ENCODE data around the gene SSH3. TPM values are rescaled to one million over a fixed set of nuclear protein-coding genes. Genes with fewer than 3 reads are reported as not detected.

The SSH3 gene, protein sequence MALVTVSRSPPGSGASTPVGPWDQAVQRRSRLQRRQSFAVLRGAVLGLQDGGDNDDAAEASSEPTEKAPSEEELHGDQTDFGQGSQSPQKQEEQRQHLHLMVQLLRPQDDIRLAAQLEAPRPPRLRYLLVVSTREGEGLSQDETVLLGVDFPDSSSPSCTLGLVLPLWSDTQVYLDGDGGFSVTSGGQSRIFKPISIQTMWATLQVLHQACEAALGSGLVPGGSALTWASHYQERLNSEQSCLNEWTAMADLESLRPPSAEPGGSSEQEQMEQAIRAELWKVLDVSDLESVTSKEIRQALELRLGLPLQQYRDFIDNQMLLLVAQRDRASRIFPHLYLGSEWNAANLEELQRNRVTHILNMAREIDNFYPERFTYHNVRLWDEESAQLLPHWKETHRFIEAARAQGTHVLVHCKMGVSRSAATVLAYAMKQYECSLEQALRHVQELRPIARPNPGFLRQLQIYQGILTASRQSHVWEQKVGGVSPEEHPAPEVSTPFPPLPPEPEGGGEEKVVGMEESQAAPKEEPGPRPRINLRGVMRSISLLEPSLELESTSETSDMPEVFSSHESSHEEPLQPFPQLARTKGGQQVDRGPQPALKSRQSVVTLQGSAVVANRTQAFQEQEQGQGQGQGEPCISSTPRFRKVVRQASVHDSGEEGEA
- 12.5 and 24.0 TPM in 2 replicates for total RNA-seq

DNA sequence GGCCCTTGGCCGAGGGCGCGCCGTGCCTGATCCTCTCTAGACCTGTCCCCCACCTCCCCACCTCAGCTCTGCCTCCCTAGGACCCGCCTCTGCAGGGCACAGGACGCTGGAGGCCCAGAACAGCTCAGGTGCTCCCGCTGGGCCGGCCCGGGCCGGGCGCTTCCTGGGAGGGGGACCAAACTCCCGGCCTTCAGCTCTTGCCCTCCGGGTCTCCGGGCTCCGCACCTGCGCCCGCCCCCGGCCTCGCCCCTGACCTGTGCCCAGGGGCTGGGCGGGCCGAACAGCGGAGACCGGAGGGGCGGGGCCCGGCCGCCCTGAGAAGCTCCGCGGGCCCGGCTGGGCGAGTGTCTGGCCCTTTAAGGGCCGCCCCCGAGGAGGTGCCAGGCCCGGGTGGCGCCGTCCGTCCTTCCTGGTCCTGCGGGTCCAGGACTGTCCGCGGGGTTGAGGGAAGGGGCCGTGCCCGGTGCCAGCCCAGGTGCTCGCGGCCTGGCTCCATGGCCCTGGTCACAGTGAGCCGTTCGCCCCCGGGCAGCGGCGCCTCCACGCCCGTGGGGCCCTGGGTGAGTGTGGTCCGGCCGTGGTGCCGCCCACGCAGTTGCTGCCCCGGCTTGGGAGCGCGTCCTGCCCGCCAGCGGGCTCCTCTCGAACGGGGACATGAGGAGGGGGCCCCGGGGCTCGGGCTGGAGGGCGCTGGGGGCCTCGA lies at the start of gene SSH3:
Gene SSH3, plus strand, starts transcription at position 399 of the 703 bp plus-strand sequence. Its CDS starts 96 bp downstream, at position 495.

DNA sequence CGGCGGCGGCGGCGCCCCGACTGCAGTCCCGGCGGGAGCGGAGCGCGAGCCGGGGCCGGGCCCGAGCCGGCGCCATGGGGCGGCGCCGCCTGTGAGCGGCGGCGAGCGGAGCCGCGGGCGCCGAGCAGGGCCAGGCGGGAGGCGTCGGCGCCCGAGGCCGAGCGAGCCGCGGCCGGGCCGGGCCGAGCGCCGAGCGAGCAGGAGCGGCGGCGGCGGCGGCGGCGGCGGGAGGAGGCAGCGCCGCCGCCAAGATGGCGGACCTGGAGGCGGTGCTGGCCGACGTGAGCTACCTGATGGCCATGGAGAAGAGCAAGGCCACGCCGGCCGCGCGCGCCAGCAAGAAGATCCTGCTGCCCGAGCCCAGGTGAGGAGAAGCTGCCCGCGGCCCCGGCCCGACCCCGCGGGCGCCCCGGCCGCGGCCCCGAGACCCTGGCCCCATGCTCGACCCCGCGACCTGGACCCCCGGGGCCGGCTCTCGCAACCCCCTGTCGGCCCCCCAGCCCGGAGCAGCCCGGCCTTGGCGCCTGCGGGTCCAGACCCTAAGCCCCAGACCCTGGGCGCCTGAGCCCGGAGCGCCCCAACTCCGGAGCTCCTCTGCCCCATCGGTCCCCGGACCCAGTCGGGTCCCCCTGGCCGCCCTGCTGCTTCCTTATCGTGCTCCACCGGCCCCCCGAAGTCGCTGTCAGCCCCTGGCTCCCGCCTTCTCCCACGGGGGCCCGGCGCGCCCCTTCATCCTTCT lies 36.7 kb upstream of the SSH3 start, which contains the start of gene GRK2:
Gene GRK2, plus strand, starts transcription at position 25 of the 739 bp plus-strand sequence. Its CDS starts 227 bp downstream, at position 252.

DNA sequence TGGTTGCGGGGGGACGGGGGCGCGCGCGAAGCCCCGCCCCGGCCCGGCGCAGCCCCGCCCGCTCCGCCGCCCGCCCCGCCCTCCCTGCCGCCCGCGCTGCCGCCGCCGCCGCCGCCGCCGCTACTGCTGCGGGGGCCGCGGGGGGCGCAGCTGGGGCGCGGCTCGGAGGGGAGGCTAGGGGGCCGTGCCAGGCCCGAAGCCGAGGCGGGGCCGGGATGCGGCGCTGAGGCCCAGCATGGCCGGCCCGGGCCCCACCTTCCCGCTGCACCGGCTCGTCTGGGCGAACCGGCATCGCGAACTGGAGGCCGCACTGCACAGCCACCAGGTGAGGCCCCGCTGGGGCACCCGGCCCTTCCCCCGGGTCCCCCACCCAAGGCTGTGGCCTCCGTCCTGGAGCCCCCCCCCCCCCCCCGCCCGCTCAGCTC lies 14.1 kb upstream of the SSH3 start, which contains the start of gene ANKRD13D:
Gene ANKRD13D, plus strand, starts transcription at position 78 of the 425 bp plus-strand sequence. Its CDS starts 158 bp downstream, at position 236.

DNA sequence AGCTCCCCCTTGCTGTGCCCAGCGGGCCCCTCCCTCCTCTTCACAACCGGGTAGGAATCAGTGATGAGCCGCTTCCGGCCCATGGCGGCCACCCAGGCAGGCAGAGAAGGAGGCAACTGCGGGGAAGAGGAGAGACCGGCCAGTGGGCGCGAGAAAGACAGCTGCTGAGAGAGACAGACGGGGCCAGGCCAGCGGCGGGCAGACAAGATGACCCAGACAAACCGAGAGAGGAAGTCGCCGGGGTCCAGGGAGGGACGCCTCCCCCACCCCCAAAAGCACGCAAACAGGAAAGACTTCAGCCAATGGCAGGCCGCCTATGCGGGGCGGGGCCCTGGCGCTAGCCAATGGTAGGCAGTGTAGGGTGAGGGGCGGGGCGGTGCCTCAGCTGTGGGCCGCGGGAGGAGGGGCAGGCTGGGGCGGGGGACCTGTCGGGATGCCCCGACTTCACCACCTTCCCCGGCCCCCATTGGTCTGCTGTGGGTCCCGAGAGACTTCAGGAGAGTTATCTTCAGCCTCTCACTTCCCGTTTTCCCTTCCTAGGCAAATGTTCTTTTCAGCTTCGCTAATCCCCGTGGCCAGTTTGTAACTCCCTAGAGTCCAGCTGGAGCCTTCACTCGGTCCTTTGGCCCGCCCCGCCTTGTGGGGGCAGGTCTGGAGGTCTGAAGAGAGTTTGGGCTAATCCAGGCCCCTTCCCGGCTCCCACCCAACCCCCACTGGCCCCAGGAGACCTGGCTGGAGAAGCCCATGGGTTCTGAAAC lies 50.2 kb downstream of the SSH3 start, which contains the start of gene POLD4:
Gene POLD4, minus strand, starts transcription at position 230 of the 758 bp plus-strand sequence. Its CDS starts 147 bp downstream, at position 83.

Other genes with a start within 250 kb of the SSH3 start
- gene RHOD, start 246.7 kb upstream of the SSH3 start, total RNA-seq = 16.4 and 26.0 TPM in 2 replicates
- 28.8 and 28.9 TPM in 2 replicates for gene KDM2A, start 184.3 kb upstream of the SSH3 start, total RNA-seq
- 43.1 and 47.3 TPM in 2 replicates for gene GRK2, start 37.1 kb upstream of the SSH3 start, total RNA-seq
- 19.1 and 24.3 TPM in 2 replicates for gene ANKRD13D, start 14.2 kb upstream of the SSH3 start, total RNA-seq
- 89.9 and 100 TPM in 2 replicates for gene POLD4, start 50.0 kb downstream of the SSH3 start, total RNA-seq
- gene CLCF1, start 70.1 kb downstream of the SSH3 start, total RNA-seq = 6.3 and 6.8 TPM in 2 replicates
- 4.6 and 7.9 TPM in 2 replicates for gene RAD9A, start 88.5 kb downstream of the SSH3 start, total RNA-seq
- gene PPP1CA, start 98.3 kb downstream of the SSH3 start, total RNA-seq = 278 and 283 TPM in 2 replicates
- gene TBC1D10C, start 100.6 kb downstream of the SSH3 start, total RNA-seq = not detected in 2 replicates
- not detected in 2 replicates for gene CARNS1, start 112.1 kb downstream of the SSH3 start, total RNA-seq
- gene RPS6KB2, start 125.0 kb downstream of the SSH3 start, total RNA-seq = 66.0 and 76.4 TPM in 2 replicates
- gene PTPRCAP, start 134.2 kb downstream of the SSH3 start, total RNA-seq = 0.87 TPM in 1 of 2 replicates, not detected in the other
- gene CORO1B, start 139.9 kb downstream of the SSH3 start, total RNA-seq = 122 and 126 TPM in 2 replicates
- gene GPR152, start 149.2 kb downstream of the SSH3 start, total RNA-seq = not detected in 2 replicates
- 2.1 and 3.9 TPM in 2 replicates for gene CABP4, start 151.8 kb downstream of the SSH3 start, total RNA-seq
- 51.3 and 70.9 TPM in 2 replicates for gene TMEM134, start 165.7 kb downstream of the SSH3 start, total RNA-seq
- 52.0 and 61.3 TPM in 2 replicates for gene AIP, start 179.5 kb downstream of the SSH3 start, total RNA-seq
- gene PITPNM1, start 201.8 kb downstream of the SSH3 start, total RNA-seq = 13.1 and 19.4 TPM in 2 replicates
- 54.0 and 55.4 TPM in 2 replicates for gene CDK2AP2, start 204.6 kb downstream of the SSH3 start, total RNA-seq
- not detected in 2 replicates for gene CABP2, start 219.9 kb downstream of the SSH3 start, total RNA-seq